Left lung (tissue), 10 donors: ENCODE data around the gene PFDN5. TPM values are rescaled to one million over a fixed set of nuclear protein-coding genes. Genes with fewer than 3 reads are reported as not detected.

Source experiments
- ATAC-seq: fragments of 200-7000 bp; cut with Tn5 transposase; one replicate; pipeline ENCODE4 v1.9.1; 2020; ENCODE audit warnings: moderate library complexity
- DNase-seq, 4 donors: peaks; one replicate each; pipeline ENCODE4 v3.0.0-alpha.2; 2013 to 2020
- H3K27ac ChIP-seq, 2 donors: fragments of 200-600 bp; sonication (generic) in 1 of 2; one replicate each; pipeline versions ENCODE4 v1.5.0 to v1.8.0; 2020 to 2021
- H3K27me3 ChIP-seq, 2 donors: fragments of 200-600 bp; sonication (generic) in 1 of 2; one replicate each; pipeline versions ENCODE4 v1.5.0 to v1.8.0; 2020 to 2021
- H3K36me3 ChIP-seq, 2 donors: fragments of 200-600 bp; sonication (generic) in 1 of 2; one replicate each; pipeline versions ENCODE4 v1.5.0 to v1.8.0; 2020 to 2021
- H3K4me1 ChIP-seq, 2 donors: fragments of 200-600 bp; one replicate each; pipeline ENCODE4 v1.8.0; 2021
- H3K4me3 ChIP-seq, 2 donors: fragments of 200-600 bp; sonication (generic) in 1 of 2; one replicate each; pipeline versions ENCODE4 v1.5.0 to v1.8.0; 2020 to 2021; ENCODE audit warnings: mild to moderate bottlenecking in 1 of 2
- H3K9me3 ChIP-seq, 2 donors: fragments of 200-600 bp; sonication (generic) in 1 of 2; one replicate each; pipeline versions ENCODE4 v1.5.0 to v1.8.0; 2020 to 2021
- CTCF ChIP-seq, 2 donors: fragments of 200-600 bp; sonication (generic) in 1 of 2; IDR thresholded peaks; one replicate each; pipeline versions ENCODE4 v1.5.0 to v1.8.0; 2021; ENCODE audit warnings: antibody characterized with exemption in 2 of 2
- intact Hi-C, 2 donors: fragments of 100-400 bp; cut with DNase I; formaldehyde crosslinking; loops; one replicate each; pipeline versions ENCODE4 v1.11.2 to v1.14.2; 2022
- polyA plus RNA-seq, 6 donors: library from polyadenylated mRNA; unstranded; fragments of 120-200 nt; gene quantifications; one replicate each; pipeline ENCODE4 v1.2.1, GENCODE V29; 2013; ENCODE audit not compliant: insufficient read length in 6 of 6
- total RNA-seq, 2 donors: library from RNA; stranded (reverse); fragmentation: NEBNext Ultra II Directional; extraction: Animal tissue kit (Norgen Biotek cat#: 25700); gene quantifications; one replicate each; pipeline ENCODE4 v1.2.1, GENCODE V29; 2021
- donor health status: DM: no; HTN: yes; CAD: no.
- donor health status: DM: no; HTN: no; CAD: no.

PFDN5 gene
- total and polyA plus RNA-seq, 8 donors = 321 to 800 (median 724) TPM

- H3K9me3 ChIP-seq = no peaks in the 10 kb centered on the region
- intact Hi-C loops = no loop called here
- ATAC-seq (no peak), DNase-seq (no peak)
- no peak overlapping the region for H3K4me3 ChIP-seq
- no peaks in the 10 kb centered on the region for H3K36me3 ChIP-seq
- no peak overlapping the region for H3K27ac ChIP-seq
- no peak for TF ChIP-seq CTCF (IDR thresholded peaks at IDR 0.05)
- peaks cover 0 to 92% of the 10 kb centered on the region in 2 donors for H3K27me3 ChIP-seq
- H3K4me1 ChIP-seq = no peaks in the 10 kb centered on the region
Measured at GRCh38 chr12:53334822-53335221, 39.5 kb downstream of the PFDN5 start.

GRCh38 chr12:53336181-53336681, 40.9 kb downstream of the PFDN5 start, which contains the start of gene SP7:
TSS of gene SP7 (minus strand) at chr12:53336354. CDS start at chr12:53335646, 708 bp downstream.
- Histone ChIP-seq H3K27ac (no peak within 1 kb of the TSS), H3K9me3 (no peaks in the 10 kb centered on the region), H3K36me3 (no peaks in the 10 kb centered on the region), H3K4me1 (no peaks in the 10 kb centered on the region), H3K27me3 (peaks cover 0 to 83% of the 10 kb centered on the region in 2 donors), H3K4me3 (no peak within 1 kb of the TSS)
- DNase-seq = peak in 1 of 4 donors; percentile 87
- no peak for ATAC-seq
- intact Hi-C loops = no loop called here
- no peak for TF ChIP-seq CTCF (IDR thresholded peaks at IDR 0.05)

GRCh38 chr12:53338017-53338416, 42.7 kb downstream of the PFDN5 start:
- H3K36me3 ChIP-seq = no peaks in the 10 kb centered on the region
- H3K4me1 ChIP-seq = no peaks in the 10 kb centered on the region
- DNase-seq (no peak), ATAC-seq (no peak)
- H3K27me3 ChIP-seq = peaks cover 0 to 68% of the 10 kb centered on the region in 2 donors
- H3K9me3 ChIP-seq = no peaks in the 10 kb centered on the region
- H3K27ac ChIP-seq = no peak overlapping the region
- H3K4me3 ChIP-seq = no peak overlapping the region
- intact Hi-C loops = no loop called here
- TF ChIP-seq CTCF (IDR thresholded peaks at IDR 0.05) = no peak

GRCh38 chr12:53338916-53339315, 43.6 kb downstream of the PFDN5 start:
- intact Hi-C loops = no loop called here

GRCh38 chr12:53340398-53340797, 45.1 kb downstream of the PFDN5 start:
- no peaks in the 10 kb centered on the region for H3K9me3 ChIP-seq
- H3K27me3 ChIP-seq = peaks cover 0 to 47% of the 10 kb centered on the region in 2 donors
- H3K4me3 ChIP-seq = no peak overlapping the region
- H3K36me3 ChIP-seq = no peaks in the 10 kb centered on the region
- TF ChIP-seq CTCF (IDR thresholded peaks at IDR 0.05) = no peak
- intact Hi-C loops = no loop called here
- peaks cover 1 to 10% of the 10 kb centered on the region in 2 donors for H3K4me1 ChIP-seq
- DNase-seq (no peak), ATAC-seq (no peak)
- no peak overlapping the region for H3K27ac ChIP-seq

More at GRCh38 chr12:53338916-53339315, 43.6 kb downstream of the PFDN5 start:
- ATAC-seq = no peak
- no peaks in the 10 kb centered on the region for H3K9me3 ChIP-seq
- no peak for TF ChIP-seq CTCF (IDR thresholded peaks at IDR 0.05)
- no peak for DNase-seq
- H3K4me3 ChIP-seq = no peak overlapping the region
- H3K27ac ChIP-seq = no peak overlapping the region
- no peaks in the 10 kb centered on the region for H3K4me1 ChIP-seq
- peaks cover 0 to 59% of the 10 kb centered on the region in 2 donors for H3K27me3 ChIP-seq
- H3K36me3 ChIP-seq = no peaks in the 10 kb centered on the region
